ENCODE measurements around the gene GSG1L. TPM values are rescaled to one million over a fixed set of nuclear protein-coding genes. Genes with fewer than 3 reads are reported as not detected.

GSG1L gene
- total RNA-seq, 1 donor from 2014 or later: not detected

- no peak for DNase-seq (ENCODE audit: low read depth)
- no peak for TF ChIP-seq CTCF (IDR thresholded peaks at IDR 0.05; ENCODE audit: insufficient read depth, low read length, poor library complexity, severe bottlenecking)
- Histone ChIP-seq H3K27me3 (ENCODE audit: control insufficient read depth, insufficient read depth, low read length) (no peaks in the 10 kb centered on the region), H3K4me3 (ENCODE audit: low read depth, low read length) (no peak overlapping the region), H3K36me3 (ENCODE audit: control insufficient read depth, insufficient read depth, low read length) (no peaks in the 10 kb centered on the region)
Observed at GRCh38 chr16:27963471-27963965, 100.0 kb downstream of the GSG1L start.

DNA sequence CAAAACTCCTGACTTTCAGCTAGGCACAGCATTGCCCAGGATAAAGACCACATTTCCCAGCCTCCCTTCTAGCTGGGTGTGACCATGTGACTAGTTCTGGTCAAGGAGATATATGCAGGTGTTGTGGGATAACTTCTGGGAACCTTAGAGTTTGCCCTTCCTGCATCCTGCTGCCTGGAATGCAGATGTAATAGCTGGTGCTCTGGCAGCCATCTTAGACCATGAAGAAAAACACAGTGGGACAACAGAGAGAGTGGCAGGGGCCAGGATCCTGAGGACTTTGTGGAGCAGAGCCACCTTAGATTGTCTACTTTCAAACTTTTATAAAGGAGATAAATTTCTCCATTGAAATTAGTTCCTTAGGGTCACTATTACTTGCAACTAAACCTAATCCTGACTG is 101.3 kb downstream of the GSG1L start:
- no peak for DNase-seq (ENCODE audit: low read depth)
- Histone ChIP-seq H3K4me3 (ENCODE audit: low read depth, low read length) (no peak overlapping the region), H3K36me3 (ENCODE audit: control insufficient read depth, insufficient read depth, low read length) (no peaks in the 10 kb centered on the region), H3K27me3 (ENCODE audit: control insufficient read depth, insufficient read depth, low read length) (no peaks in the 10 kb centered on the region)
- TF ChIP-seq CTCF (IDR thresholded peaks at IDR 0.05; ENCODE audit: insufficient read depth, low read length, poor library complexity, severe bottlenecking): no peak

DNA sequence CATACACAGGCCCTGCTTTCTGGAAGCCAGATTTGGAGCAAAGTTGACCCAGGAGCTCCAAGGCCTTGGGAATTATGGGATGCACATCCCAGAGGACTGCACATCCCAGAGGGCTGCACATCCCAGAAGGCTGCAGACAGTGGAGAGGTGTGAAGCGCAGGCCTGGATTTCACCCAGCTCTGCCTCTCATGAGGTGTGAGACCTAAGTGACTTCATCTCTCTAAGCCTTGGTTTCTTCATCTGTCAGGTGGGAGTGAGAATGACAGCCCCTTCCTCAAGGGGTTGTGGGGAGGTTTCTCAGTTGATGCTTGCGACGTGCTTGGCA is 102.3 kb downstream of the GSG1L start:
- DNase-seq (ENCODE audit: low read depth): no peak
- no peak overlapping the region for H3K4me3 ChIP-seq (ENCODE audit: low read depth, low read length)
- no peaks in the 10 kb centered on the region for H3K27me3 ChIP-seq (ENCODE audit: control insufficient read depth, insufficient read depth, low read length)
- no peaks in the 10 kb centered on the region for H3K36me3 ChIP-seq (ENCODE audit: control insufficient read depth, insufficient read depth, low read length)
- TF ChIP-seq CTCF (IDR thresholded peaks at IDR 0.05; ENCODE audit: insufficient read depth, low read length, poor library complexity, severe bottlenecking): no peak

DNA sequence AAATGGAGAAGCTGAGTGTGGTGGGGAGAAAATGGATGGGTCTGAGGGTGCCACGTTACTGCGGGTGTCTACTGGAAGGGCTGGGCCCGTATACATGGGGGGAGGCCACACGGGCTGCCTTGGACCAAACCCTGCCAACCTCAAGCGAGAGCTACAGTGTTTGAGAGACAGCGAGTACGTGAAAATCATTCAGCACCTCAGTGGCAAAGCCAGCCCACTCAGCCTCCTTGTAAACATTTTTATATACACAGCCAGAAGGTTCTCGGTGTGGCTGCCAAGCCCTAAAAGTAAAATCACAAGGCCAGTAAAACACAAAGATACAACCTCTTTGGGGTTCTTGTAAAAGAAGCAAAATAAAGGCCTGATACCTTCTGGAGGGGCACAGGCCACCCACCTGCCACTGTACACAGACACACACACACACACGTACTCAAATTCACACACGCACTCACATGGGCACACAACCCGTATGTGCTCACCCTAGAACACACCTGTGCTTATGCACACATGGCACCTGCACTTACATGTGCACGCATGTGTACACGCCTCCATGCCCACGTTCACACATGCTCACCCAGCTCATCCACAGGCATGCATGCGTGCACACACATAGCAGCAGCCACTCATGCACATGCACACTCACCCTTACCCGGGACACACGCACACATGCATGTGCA is 102.8 kb downstream of the GSG1L start:
- TF ChIP-seq CTCF (IDR thresholded peaks at IDR 0.05; ENCODE audit: insufficient read depth, low read length, poor library complexity, severe bottlenecking): no peak
- Histone ChIP-seq H3K4me3 (ENCODE audit: low read depth, low read length) (no peak overlapping the region), H3K36me3 (ENCODE audit: control insufficient read depth, insufficient read depth, low read length) (no peaks in the 10 kb centered on the region), H3K27me3 (ENCODE audit: control insufficient read depth, insufficient read depth, low read length) (no peaks in the 10 kb centered on the region)
- no peak for DNase-seq (ENCODE audit: low read depth)

GRCh38 chr16:27959914-27960313 is 103.6 kb downstream of the GSG1L start:
- Histone ChIP-seq H3K27me3 (ENCODE audit: control insufficient read depth, insufficient read depth, low read length) (no peaks in the 10 kb centered on the region), H3K4me3 (ENCODE audit: low read depth, low read length) (no peak overlapping the region), H3K36me3 (ENCODE audit: control insufficient read depth, insufficient read depth, low read length) (no peaks in the 10 kb centered on the region)
- TF ChIP-seq CTCF (IDR thresholded peaks at IDR 0.05; ENCODE audit: insufficient read depth, low read length, poor library complexity, severe bottlenecking): no peak
- DNase-seq (ENCODE audit: low read depth): no peak

- no peak for DNase-seq (ENCODE audit: low read depth)
- no peak for TF ChIP-seq CTCF (IDR thresholded peaks at IDR 0.05; ENCODE audit: insufficient read depth, low read length, poor library complexity, severe bottlenecking)
- Histone ChIP-seq H3K4me3 (ENCODE audit: low read depth, low read length) (no peak overlapping the region), H3K36me3 (ENCODE audit: control insufficient read depth, insufficient read depth, low read length) (no peaks in the 10 kb centered on the region), H3K27me3 (ENCODE audit: control insufficient read depth, insufficient read depth, low read length) (no peaks in the 10 kb centered on the region)
Observed at GRCh38 chr16:27954191-27954590, 109.3 kb downstream of the GSG1L start.

All from kidney epithelial cell (primary cell).